GM12878 (cell line): Measurements from ENCODE around the gene SLC38A8. TPM values are rescaled to one million over a fixed set of nuclear protein-coding genes. Genes with fewer than 3 reads are reported as not detected.

Experiments used
- ATAC-seq: fragments of 200-7000 bp; cut with Tn5 transposase; 3 replicates; pipeline ENCODE4 v1.9.1; 2020; ENCODE audit warnings: mild to moderate bottlenecking, moderate library complexity
- BruUV-seq: library from RNA; stranded (reverse); fragments of 400-500 nt; replicated peaks from 2 replicates; lab custom pipeline; 2021; lab: Mats Ljungman, UMichigan
- CTCF ChIA-PET: fragments of 300-600 bp; sonication (Branson Sonifier 250); formaldehyde crosslinking; extraction: SDS; loops from one replicate; lab custom pipeline; 2021; ENCODE audit warnings: inconsistent platforms; lab: Yijun Ruan, JAX
- POLR2A ChIA-PET: fragments of 350-600 bp; formaldehyde crosslinking; extraction: SDS; loops from one replicate; lab custom pipeline; 2021; ENCODE audit warnings: inconsistent platforms; lab: Charles Lee
- RAD21 ChIA-PET: fragments of 300-600 bp; sonication (Branson Sonifier 250); formaldehyde crosslinking; loops from one replicate; lab custom pipeline; 2023; ENCODE audit warnings: antibody characterized with exemption; ENCODE audit not compliant: unreplicated experiment; lab: Charles Lee
- SMC1A ChIA-PET: fragments of 300-600 bp; sonication (Branson Sonifier 250); formaldehyde crosslinking; loops from one replicate; lab custom pipeline; 2023; ENCODE audit not compliant: unreplicated experiment, uncharacterized antibody; lab: Charles Lee
- DNase-seq: peaks from one replicate; pipeline ENCODE4 v3.0.0-alpha.2; 2011; ENCODE audit warnings: low read depth, low spot score
- FAIRE-seq: peaks from 3 replicates; lab custom pipeline; 2011; peaks lifted over from hg19 to GRCh38; lab: Jason Lieb, UNC
- H2AFZ ChIP-seq: 2 replicates; pipeline ENCODE4 v1.6.0; 2011; ENCODE audit warnings: low read depth, low read length, control low read depth; ENCODE audit not compliant: control insufficient read depth
- H3K27ac ChIP-seq: 2 replicates; pipeline ENCODE4 v1.5.1; 2011; ENCODE audit warnings: control low read depth; ENCODE audit not compliant: control insufficient read depth, insufficient read depth
- H3K27me3 ChIP-seq, 2 experiments: replicated peaks in 1 of 2; 2 replicates each; pipeline versions ENCODE4 v1.6.0 to v1.6.1; 2011; ENCODE audit warnings: low read length in 1 of 2; ENCODE audit not compliant: control insufficient read depth in 2 of 2, insufficient read depth in 2 of 2
- H3K36me3 ChIP-seq, 2 experiments: 2 replicates each; pipeline ENCODE4 v1.5.1; 2011; ENCODE audit warnings: low read length in 1 of 2; ENCODE audit not compliant: control insufficient read depth in 2 of 2, insufficient read depth in 2 of 2
- H3K4me1 ChIP-seq: 2 replicates; pipeline ENCODE4 v1.6.1; 2011; ENCODE audit warnings: mild to moderate bottlenecking, low read length, moderate library complexity, mixed read lengths; ENCODE audit not compliant: control insufficient read depth, insufficient read depth
- H3K4me2 ChIP-seq: 2 replicates; pipeline ENCODE4 v1.6.0; 2011; ENCODE audit warnings: control low read depth; ENCODE audit not compliant: control insufficient read depth, insufficient read depth
- H3K4me3 ChIP-seq: fragments of 200-600 bp; sonication (generic); 2 replicates; pipeline ENCODE4 v1.5.1; 2016
- H3K79me2 ChIP-seq: 2 replicates; pipeline ENCODE4 v1.6.0; 2011; ENCODE audit warnings: low read length; ENCODE audit not compliant: control insufficient read depth, insufficient read depth
- H3K9ac ChIP-seq: 2 replicates; pipeline ENCODE4 v1.8.0; 2011; ENCODE audit warnings: low read length, control low read depth, mixed read lengths; ENCODE audit not compliant: control insufficient read depth, insufficient read depth
- H3K9me3 ChIP-seq: replicated peaks from 3 replicates; pipeline ENCODE4 v1.5.1; 2011; ENCODE audit warnings: mild to moderate bottlenecking, low read length; ENCODE audit not compliant: control insufficient read depth, insufficient read depth
- H4K20me1 ChIP-seq: 2 replicates; pipeline ENCODE4 v1.6.0; 2011; ENCODE audit not compliant: control insufficient read depth, insufficient read depth
- BHLHE40 ChIP-seq, 2 experiments: fragments of 450-650 bp in 1 of 2; IDR thresholded peaks; 2 replicates each; pipeline ENCODE4 v1.6.1; 2011 to 2017; ENCODE audit warnings: low read depth in 2 of 2, borderline replicate concordance in 1 of 2, improper control_type of control experiment in 1 of 2, low read length in 1 of 2, mild to moderate bottlenecking in 1 of 2
- ESRRA ChIP-seq: IDR thresholded peaks from 2 replicates; pipeline ENCODE4 v1.6.1; 2012; ENCODE audit warnings: mild to moderate bottlenecking, low read length, improper control_type of control experiment
- EZH2 ChIP-seq: IDR thresholded peaks from 2 replicates; pipeline ENCODE4 v1.6.1; 2012; ENCODE audit warnings: low read depth, mild to moderate bottlenecking, control low read depth, inconsistent platforms, low read length, borderline replicate concordance; ENCODE audit not compliant: control insufficient read depth
- IKZF2 ChIP-seq, 2 experiments: fragments of 450-650 bp; IDR thresholded peaks; 2 replicates each; pipeline ENCODE4 v1.6.1; 2017; ENCODE audit warnings: mild to moderate bottlenecking in 2 of 2, moderate library complexity in 2 of 2
- MYC ChIP-seq: IDR thresholded peaks from 2 replicates; pipeline ENCODE4 v1.6.1; 2011; ENCODE audit warnings: mild to moderate bottlenecking, low read length, moderate library complexity, inconsistent platforms; ENCODE audit not compliant: insufficient read depth, insufficient replicate concordance, insufficient read length, severe bottlenecking
- POU2F2 ChIP-seq: IDR thresholded peaks from 3 replicates; pipeline ENCODE4 v1.6.1; 2011; ENCODE audit warnings: low read depth, mild to moderate bottlenecking, low read length, borderline replicate concordance
- RCOR1 ChIP-seq: conservative IDR thresholded peaks from 2 replicates; pipeline ENCODE4 v1.6.1; 2012; ENCODE audit warnings: low read depth, low read length, improper control_type of control experiment
- SIN3A ChIP-seq: IDR thresholded peaks from 2 replicates; pipeline ENCODE4 v1.6.1; 2012; ENCODE audit warnings: low read depth, low read length, improper control_type of control experiment
- SUZ12 ChIP-seq: fragments of 200-600 bp; sonication (generic); IDR thresholded peaks from one replicate; pipeline ENCODE4 v1.6.1; 2018; ENCODE audit warnings: antibody characterized with exemption, mild to moderate bottlenecking; ENCODE audit not compliant: unreplicated experiment
- USF2 ChIP-seq: IDR thresholded peaks from 2 replicates; pipeline ENCODE4 v1.6.1; 2011; ENCODE audit warnings: low read depth, low read length, improper control_type of control experiment, borderline replicate concordance
- ZBTB11 ChIP-seq: fragments of 450-650 bp; formaldehyde crosslinking; IDR thresholded peaks from 2 replicates; pipeline ENCODE4 v1.5.0; 2022; ENCODE audit warnings: mild to moderate bottlenecking, missing genetic modification characterization
- ZNF207 ChIP-seq: fragments of 450-650 bp; IDR thresholded peaks from 2 replicates; pipeline ENCODE4 v1.6.1; 2014; ENCODE audit warnings: antibody characterized with exemption, mild to moderate bottlenecking, borderline replicate concordance
- WGBS: methylation state at CpG from one replicate; pipeline ENCODE4 v1.1.6; 2016; ENCODE audit warnings: low lambda C conversion rate; ENCODE audit not compliant: insufficient replicate concordance, insufficient coverage; ENCODE audit errors: missing lambda C conversion rate; 5-methylcytosine and 5-hydroxymethylcytosine counted together
- in situ Hi-C: fragments of 300-500 bp; cut with MboI; formaldehyde crosslinking; loops from 9 replicates; pipeline ENCODE4 v1.14.3; 2018; ENCODE audit warnings: mixed read lengths
- intact Hi-C: fragments of 100-400 bp; cut with micrococcal nuclease; formaldehyde crosslinking; loops from one replicate; pipeline ENCODE4 v1.14.2; 2022; ENCODE audit not compliant: unreplicated experiment
- polyA plus RNA-seq, 11 experiments: library from polyadenylated mRNA; depleted of rRNA in 4 of 11; unstranded in 6 of 11; stranded (reverse) in 5 of 11; fragments of >200 nt; fragmentation: Nextera tagmentation in 4 of 11; fragmentation: Illumina TruSeq in 1 of 11; extraction: Ambion mirVana in 4 of 11; extraction: Trizol in 1 of 11; gene quantifications; 1 replicate in 1 of 11; 2 replicates in 10 of 11; pipeline versions ENCODE4 v1.2.1 to v1.2.3, GENCODE V29; 2011 to 2016; ENCODE audit warnings: inconsistent platforms in 2 of 11, missing spikeins in 2 of 11, low read depth in 1 of 11
- total RNA-seq, 4 experiments: library from RNA; depleted of rRNA in 3 of 4; stranded (reverse); fragments of >200 nt in 3 of 4; fragmentation: Illumina TruSeq in 1 of 4; extraction: Trizol in 1 of 4; gene quantifications; 2 replicates each; pipeline versions ENCODE4 v1.2.1 to v1.2.3, GENCODE V29; 2013 to 2021
- TF ChIP-seq, protein P1 (sequence below): IDR thresholded peaks from 2 replicates; pipeline ENCODE4 v1.6.1; 2011; ENCODE audit warnings: borderline replicate concordance, low read depth, mild to moderate bottlenecking, moderate library complexity, mixed read lengths, low read length; ENCODE audit not compliant: insufficient read depth; ENCODE audit errors: extremely low read length

The SLC38A8 gene
- total and polyA plus RNA-seq, 10 of the 15 experiments (the other 5 are each of a cell fraction or from before 2014, with no cell fraction given) = not detected

- in situ Hi-C loops = no loop called here
- RAD21 ChIA-PET = no interaction called here
- no peaks in the 10 kb centered on the region; a peak in 3 of 4 replicates for H3K27me3 ChIP-seq
- H3K9me3 ChIP-seq = no peaks in the 10 kb centered on the region
- WGBS = 33% methylated on average over 12 of the region's 12 CpGs
- H4K20me1 ChIP-seq = no peaks in the 10 kb centered on the region
- POLR2A ChIA-PET = no interaction called here
- ATAC-seq = no peak
- BruUV-seq = no TSS peak
- no peak overlapping the region for H3K9ac ChIP-seq
- no peak overlapping the region for H2AFZ ChIP-seq
- no peaks in the 10 kb centered on the region for H3K36me3 ChIP-seq
- SMC1A ChIA-PET = no interaction called here
- DNase-seq = no peak
- FAIRE-seq = no peak
- H3K4me1 ChIP-seq = no peaks in the 10 kb centered on the region
- intact Hi-C loops = no loop called here
- H3K27ac ChIP-seq = no peak overlapping the region
- CTCF ChIA-PET = no interaction called here
- no peak overlapping the region for H3K4me2 ChIP-seq
- no peak overlapping the region for H3K4me3 ChIP-seq
- H3K79me2 ChIP-seq = no peaks in the 10 kb centered on the region
- TF ChIP-seq POU2F2 (no peak), EZH2 (no peak), ESRRA (no peak), SUZ12 (no peak), ZBTB11 (CRISPR knock-in tag) (no peak), RCOR1 (no peak), SIN3A (no peak), BHLHE40 (IDR thresholded peaks at IDR 0.05; ENCODE audit: borderline replicate concordance in 1 of 2, low read depth in 2 of 2, low read length in 1 of 2) (no peak), IKZF2 (IDR thresholded peaks at IDR 0.05) (no peak), MYC (no peak), ZNF207 (no peak), USF2 (no peak)
- TF ChIP-seq, protein P1, sequence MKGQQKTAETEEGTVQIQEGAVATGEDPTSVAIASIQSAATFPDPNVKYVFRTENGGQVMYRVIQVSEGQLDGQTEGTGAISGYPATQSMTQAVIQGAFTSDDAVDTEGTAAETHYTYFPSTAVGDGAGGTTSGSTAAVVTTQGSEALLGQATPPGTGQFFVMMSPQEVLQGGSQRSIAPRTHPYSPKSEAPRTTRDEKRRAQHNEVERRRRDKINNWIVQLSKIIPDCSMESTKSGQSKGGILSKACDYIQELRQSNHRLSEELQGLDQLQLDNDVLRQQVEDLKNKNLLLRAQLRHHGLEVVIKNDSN = no peak
These were observed 39.6 kb downstream of the SLC38A8 start for GRCh38 chr16:84003038-84003437.
